OCI-LY3 (cell line): ENCODE data around the gene BEST1.
"Not testable (repeated sequence)": the region's sequence is repeated elsewhere in the genome, so short reads cannot be mapped to it uniquely, and the experiment has no call there.

Source experiments
- CTCF ChIP-seq: fragments of 200-600, 300-600 bp; sonication (generic); IDR thresholded peaks from 2 replicates; pipeline ENCODE4 v1.5.1; 2014; ENCODE audit warnings: antibody characterized with exemption, low read length, low read depth
- EZH2phosphoT487 ChIP-seq: fragments of 200-600 bp; shearing (Covaris generic); IDR thresholded peaks from 2 replicates; pipeline ENCODE4 v1.6.1; 2018; ENCODE audit warnings: antibody characterized with exemption, mixed run types, low read depth

- TF ChIP-seq CTCF, EZH2phosphoT487: not testable (repeated sequence)
These were observed 3.5 kb downstream of the BEST1 start for GRCh38 chr11:61953632-61954031.
